Adrenal gland (tissue), 12 donors: Measurements from ENCODE around the gene RPS15. TPM values are rescaled to one million over a fixed set of nuclear protein-coding genes. Genes with fewer than 3 reads are reported as not detected.

ENCODE experiments used
- DNase-seq, 7 donors: peaks; one replicate each; pipeline ENCODE4 v3.0.0-alpha.2; 2019 to 2020
- H3K27ac ChIP-seq, 5 donors: fragments of 200-600 bp; sonication (generic) in 4 of 5; 1 replicate in 3 of 5; 2 replicates in 2 of 5; pipeline versions ENCODE4 v1.5.1 to v1.8.0; 2016 to 2020; ENCODE audit warnings: mild to moderate bottlenecking in 1 of 5
- H3K27me3 ChIP-seq: fragments of 200-600 bp; 2 replicates; pipeline ENCODE4 v1.8.0; 2021
- H3K36me3 ChIP-seq, 2 donors: fragments of 200-600 bp; replicated peaks in 1 of 2; 1 replicate in 1 of 2; 2 replicates in 1 of 2; pipeline versions ENCODE4 v1.5.1 to v1.8.0; 2018 to 2022
- H3K4me1 ChIP-seq, 2 donors: fragments of 200-600 bp; replicated peaks in 1 of 2; 1 replicate in 1 of 2; 2 replicates in 1 of 2; pipeline versions ENCODE4 v1.5.1 to v1.8.0; 2018 to 2021
- H3K4me3 ChIP-seq, 4 donors: fragments of 200-600 bp; sonication (generic) in 3 of 4; one replicate each; pipeline ENCODE4 v1.5.1; 2016 to 2018
- H3K9me3 ChIP-seq, 3 donors: fragments of 200-600 bp; sonication (generic) in 1 of 3; replicated peaks in 1 of 3; 1 replicate in 2 of 3; 2 replicates in 1 of 3; pipeline versions ENCODE4 v1.5.1 to v1.8.0; 2016 to 2021
- CTCF ChIP-seq, 6 experiments: fragments of 450-650 bp in 4 of 6; fragments of 200-600 bp in 2 of 6; sonication (generic) in 1 of 6; IDR thresholded peaks; 1 replicate in 5 of 6; 2 replicates in 1 of 6; pipeline versions ENCODE4 v1.5.1 to v1.8.0; 2016 to 2021; ENCODE audit warnings: antibody characterized with exemption in 6 of 6, mild to moderate bottlenecking in 2 of 6, moderate library complexity in 1 of 6
- POLR2A ChIP-seq, 2 donors: fragments of 450-650 bp; IDR thresholded peaks; one replicate each; pipeline ENCODE4 v1.6.1; 2017; ENCODE audit warnings: antibody characterized with exemption in 2 of 2, mild to moderate bottlenecking in 2 of 2, moderate library complexity in 1 of 2
- WGBS, 4 donors: extraction: QIAGEN DNeasy Blood & Tissue Kit in 2 of 4; methylation state at CpG; one replicate each; pipeline versions ENCODE4 v1.1.5 to v1.1.7; 2013 to 2017; 5-methylcytosine and 5-hydroxymethylcytosine counted together
- intact Hi-C, 2 donors: fragments of 100-400 bp; cut with DNase I; formaldehyde crosslinking; loops; one replicate each; pipeline versions ENCODE4 v1.14.1 to v1.15.0; 2022 to 2023
- polyA plus RNA-seq, 3 donors: library from polyadenylated mRNA; stranded (reverse); fragments of 200-250 nt in 2 of 3; fragments of 350-450 nt in 1 of 3; fragmentation: Illumina TruSeq in 1 of 3; extraction: RNeasy Lipid Tissue Mini Kit (QIAGEN cat#74804) in 1 of 3; gene quantifications; one replicate each; pipeline ENCODE4 v1.2.3, GENCODE V29; 2013 to 2014
- total RNA-seq, 9 donors: library from RNA; depleted of rRNA in 4 of 9; stranded (reverse); fragments of >200 nt in 4 of 9; fragments of 120-200 nt in 1 of 9; fragmentation: NEBNext Ultra II Directional in 1 of 9; extraction: Animal tissue kit (Norgen Biotek cat#: 25700) in 1 of 9; gene quantifications; one replicate each; pipeline versions ENCODE4 v1.1.0 to v1.2.4, GENCODE V29; 2013 to 2023
- donor health status: healthy with polysubstance abuse.
- donor health status: Bipolar disorder and iron deficiency.
- donor health status: DM: yes; HTN: yes; CAD: no.
- donor health status: DM: no; HTN: no; CAD: no.
- donor health status: DM: no; HTN: no; CAD: no.
- donor health status: DM: yes; HTN: yes; CAD: no.

The RPS15 gene
- total and polyA plus RNA-seq, 12 donors, result 471 to 4,071 (median 1,829) TPM

DNA sequence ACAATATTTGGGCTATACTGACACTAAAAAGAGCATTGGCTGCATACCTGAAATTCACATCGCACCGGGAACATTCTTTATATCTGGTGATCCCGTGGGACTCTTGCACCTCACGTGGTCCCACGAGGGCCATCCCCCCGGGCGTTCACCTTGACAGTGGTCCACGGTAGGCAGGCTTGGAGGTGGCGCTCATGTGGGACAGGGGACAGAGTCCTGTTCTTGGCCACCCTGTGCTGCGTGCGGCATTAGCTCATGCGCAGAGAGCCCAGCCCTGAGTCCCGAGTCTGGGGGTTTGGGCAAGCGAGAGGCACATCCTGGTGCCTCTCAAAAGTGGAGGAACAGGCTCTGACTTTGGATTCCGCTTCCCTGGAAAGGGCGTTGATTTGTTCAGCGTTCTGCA, 44.4 kb upstream of the RPS15 start:
- Histone ChIP-seq H3K9me3 (no peaks in the 10 kb centered on the region), H3K27ac (no peak overlapping the region), H3K4me1 (no peaks in the 10 kb centered on the region), H3K36me3 (peaks cover 0 to 41% of the 10 kb centered on the region in 2 donors), H3K27me3 (no peaks in the 10 kb centered on the region), H3K4me3 (no peak overlapping the region)
- TF ChIP-seq CTCF (IDR thresholded peaks at IDR 0.05), result no peak
- TF ChIP-seq POLR2A (IDR thresholded peaks at IDR 0.05), result no peak
- intact Hi-C loops, result no loop called here
- no peak for DNase-seq
- 89 to 96% (median 95%) methylated on average over 14 to 17 of the region's 17 CpGs for WGBS, 4 donors

GRCh38 chr19:1394252-1395193, 43.7 kb upstream of the RPS15 start:
- Histone ChIP-seq H3K36me3 (peaks cover 0 to 34% of the 10 kb centered on the region in 2 donors), H3K4me1 (no peaks in the 10 kb centered on the region), H3K4me3 (no peak overlapping the region), H3K9me3 (no peaks in the 10 kb centered on the region), H3K27ac (no peak overlapping the region), H3K27me3 (no peaks in the 10 kb centered on the region)
- WGBS, 4 donors, result 63 to 83% (median 79%) methylated on average over 28 to 43 of the region's 43 CpGs
- intact Hi-C loops, result no loop called here
- TF ChIP-seq CTCF (IDR thresholded peaks at IDR 0.05) (no peak), POLR2A (IDR thresholded peaks at IDR 0.05) (no peak)
- no peak for DNase-seq

GRCh38 chr19:1395194-1396018, 42.8 kb upstream of the RPS15 start:
- H3K27me3 ChIP-seq, result no peaks in the 10 kb centered on the region
- intact Hi-C loops, result no loop called here
- TF ChIP-seq POLR2A (IDR thresholded peaks at IDR 0.05) (no peak), CTCF (IDR thresholded peaks at IDR 0.05) (no peak)
- H3K36me3 ChIP-seq, result peaks cover 0 to 33% of the 10 kb centered on the region in 2 donors
- peak in 1 of 7 donors; percentile 48 for DNase-seq
- H3K4me1 ChIP-seq, result peaks cover 2 to 3% of the 10 kb centered on the region in 2 donors
- 75 to 91% (median 78%) methylated on average over 29 to 52 of the region's 52 CpGs for WGBS, 4 donors
- no peaks in the 10 kb centered on the region for H3K9me3 ChIP-seq
- no peak overlapping the region for H3K4me3 ChIP-seq
- H3K27ac ChIP-seq, result no peak overlapping the region
